Stimulated activated CD4-positive, alpha-beta T cell treated with anti-CD3 and anti-CD28 coated beads, Interleukin-2, amount 100 ng/mL, for 24 hours (primary cell): ENCODE results near the gene C12orf42.

Source experiments
- DNase-seq, 2 donors: peaks; one replicate each; pipeline ENCODE4 v3.0.0-alpha.2; 2020

Gene C12orf42

DNA sequence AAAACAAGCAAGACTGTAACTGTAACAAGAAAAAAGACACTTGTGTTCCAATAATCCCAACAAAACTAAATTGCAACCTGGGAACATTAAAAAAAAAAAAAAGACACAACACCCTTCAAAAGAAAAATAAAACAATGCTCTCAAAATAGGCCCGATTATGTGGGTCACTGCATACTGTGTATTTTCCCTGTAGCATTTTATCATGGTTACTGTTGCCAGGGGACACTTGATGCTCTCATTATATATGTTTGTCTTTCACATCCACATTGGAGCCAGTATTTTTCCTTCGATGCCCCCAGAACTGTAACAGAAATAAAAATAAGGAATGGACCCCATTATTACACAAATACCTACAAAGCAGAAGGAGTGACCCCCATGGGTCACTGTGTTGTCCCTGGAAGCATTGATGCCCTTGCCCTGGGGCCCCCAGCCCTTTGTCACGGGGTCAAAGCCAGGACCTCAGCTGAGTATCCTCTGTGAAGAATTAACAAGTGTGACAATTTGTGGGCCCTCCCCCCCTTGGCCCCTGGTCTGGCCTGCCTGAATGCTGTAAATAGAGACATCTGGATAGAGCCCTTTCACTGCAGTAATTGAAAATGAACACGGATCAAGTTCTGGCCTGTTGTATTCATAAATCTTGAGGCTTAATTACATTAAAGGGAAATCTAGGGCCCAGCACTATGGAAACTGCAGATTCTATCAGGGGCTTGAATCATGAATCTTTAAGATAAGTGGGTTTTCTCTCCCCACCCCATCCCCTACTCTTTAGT is 72.8 kb downstream of the C12orf42 start:
- no peak for DNase-seq

GRCh38 chr12:103422328-103422727 is 73.4 kb downstream of the C12orf42 start:
- DNase-seq, result no peak

- no peak for DNase-seq
Measured at GRCh38 chr12:103421402-103421801, 74.4 kb downstream of the C12orf42 start.

- DNase-seq, result no peak
Measured at GRCh38 chr12:103415681-103416080, 80.1 kb downstream of the C12orf42 start.

DNA sequence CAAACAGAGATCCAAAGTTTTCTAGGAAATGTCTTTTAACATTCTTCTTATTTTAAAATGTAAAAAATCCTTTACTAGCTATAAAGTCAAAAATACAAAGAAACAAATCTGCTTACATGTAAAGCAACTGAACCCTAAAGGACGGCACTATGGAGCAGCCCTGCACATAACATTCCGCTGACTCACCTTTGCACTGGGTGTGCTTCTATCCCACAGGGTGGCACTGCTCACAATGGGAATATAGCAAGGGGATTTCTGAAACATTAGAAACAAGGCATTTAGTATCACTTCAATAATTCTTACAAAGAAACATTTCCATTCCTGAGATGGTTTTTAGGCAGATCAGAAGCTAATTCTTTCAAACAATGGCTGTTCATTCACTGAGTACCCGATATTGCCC is 94.3 kb downstream of the C12orf42 start:
- peak in 1 of 2 donors; percentile 7 for DNase-seq

- DNase-seq, result no peak
Measured at GRCh38 chr12:103399986-103400385, 95.8 kb downstream of the C12orf42 start.

- DNase-seq, result no peak
Measured at GRCh38 chr12:103397536-103397935, 98.2 kb downstream of the C12orf42 start.

DNA sequence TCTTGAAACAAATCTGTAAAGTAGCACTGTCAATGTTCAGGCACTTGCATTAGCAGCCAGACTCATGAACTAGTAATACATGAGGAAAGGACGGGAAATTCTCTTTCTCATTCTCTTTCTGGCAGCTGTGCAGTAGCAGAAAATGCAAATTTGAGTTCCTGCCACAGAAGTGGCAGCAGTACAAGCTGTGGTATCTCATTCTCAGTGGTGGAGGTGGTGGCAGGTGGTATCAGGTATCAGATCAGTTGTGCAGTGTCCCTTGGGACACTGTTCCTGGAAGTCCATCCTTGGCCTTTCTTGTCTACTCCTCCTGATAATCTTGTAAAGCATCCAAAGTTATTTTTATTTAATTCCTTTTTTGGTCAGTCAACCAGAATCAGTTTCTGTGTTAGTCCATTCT is 103.0 kb downstream of the C12orf42 start:
- DNase-seq, result no peak

DNA sequence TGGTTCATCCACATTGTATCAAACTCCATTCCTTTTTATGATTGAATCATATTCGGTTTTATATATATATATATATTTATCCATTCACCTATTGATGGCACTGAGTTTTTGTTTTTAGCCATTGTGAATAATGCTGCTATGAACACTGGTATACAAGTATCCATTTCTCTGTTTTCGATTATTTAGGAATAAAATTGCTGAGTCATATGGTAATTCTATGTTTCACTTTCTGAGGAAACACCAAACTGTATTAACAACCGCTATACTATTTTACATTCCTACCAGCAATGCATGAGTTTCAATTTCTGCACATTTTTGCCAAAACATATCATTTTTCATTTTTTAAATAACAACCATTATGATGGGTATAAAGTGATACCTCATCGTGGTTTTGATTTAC is 104.7 kb downstream of the C12orf42 start:
- no peak for DNase-seq

DNA sequence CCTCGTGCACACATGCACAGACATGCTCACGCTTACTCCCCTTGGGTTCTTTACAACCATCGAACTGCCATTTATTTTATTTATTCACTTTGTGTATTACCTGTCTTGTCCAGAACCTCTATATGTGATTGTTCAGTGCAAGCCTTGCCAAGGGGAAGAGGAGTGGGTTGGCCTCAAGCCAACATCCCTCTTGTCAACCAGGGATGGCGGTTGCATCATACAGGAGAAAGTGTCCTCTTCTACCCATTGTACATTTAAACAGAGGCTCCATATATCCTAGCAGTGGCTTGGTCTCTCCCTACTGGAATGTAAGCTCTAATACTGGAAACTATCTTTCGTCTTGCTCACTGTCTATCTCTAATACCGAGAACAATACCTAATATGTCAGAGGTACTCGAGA is 108.4 kb downstream of the C12orf42 start:
- DNase-seq, result no peak

DNA sequence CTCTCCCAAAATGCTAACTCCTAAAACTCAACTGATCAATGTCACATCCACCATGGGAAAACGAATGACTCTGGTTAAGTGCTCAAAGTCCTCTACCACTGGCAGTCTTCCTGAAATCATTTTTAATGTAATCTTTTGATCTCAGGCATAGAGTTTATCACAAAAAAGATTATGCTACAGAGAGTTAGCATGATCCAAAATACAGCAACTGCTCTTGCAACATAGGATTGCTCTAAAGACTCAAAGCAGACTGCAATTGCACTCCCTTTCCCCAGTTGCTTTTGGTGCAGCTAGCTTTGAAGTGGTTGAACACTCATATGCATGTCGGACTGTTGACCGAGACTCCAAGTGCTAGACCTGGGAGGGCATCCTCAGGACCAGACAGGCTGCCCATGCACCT is 109.3 kb downstream of the C12orf42 start:
- no peak for DNase-seq

DNA sequence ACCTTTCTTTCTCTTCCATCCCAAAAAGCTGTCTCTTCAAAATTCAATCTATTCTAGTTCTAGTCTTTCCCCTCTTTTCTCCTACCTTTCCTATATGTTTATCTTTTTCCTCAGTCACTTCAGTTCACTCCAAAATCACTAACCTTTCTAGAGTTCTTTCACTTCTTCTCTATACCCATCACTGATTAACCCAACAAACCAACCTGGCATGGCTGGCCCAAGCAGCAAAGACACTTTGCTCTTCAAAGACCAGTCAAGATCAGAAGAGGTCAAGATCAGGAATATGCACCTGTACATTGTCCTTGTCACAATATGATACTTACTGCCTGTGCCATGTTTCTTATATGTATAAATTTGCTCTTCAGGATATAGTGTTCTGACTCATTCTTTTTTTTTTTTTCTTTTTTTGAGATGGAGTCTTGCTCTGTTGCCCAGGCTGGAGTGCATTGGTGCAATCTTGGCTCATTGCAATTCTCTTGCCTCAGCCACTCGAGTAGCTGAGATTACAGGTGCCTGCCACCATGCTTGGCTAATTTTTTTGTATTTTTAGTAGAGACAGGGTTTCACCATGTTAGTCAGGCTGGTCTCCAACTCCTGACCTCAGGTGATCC is 112.9 kb downstream of the C12orf42 start:
- no peak for DNase-seq

DNA sequence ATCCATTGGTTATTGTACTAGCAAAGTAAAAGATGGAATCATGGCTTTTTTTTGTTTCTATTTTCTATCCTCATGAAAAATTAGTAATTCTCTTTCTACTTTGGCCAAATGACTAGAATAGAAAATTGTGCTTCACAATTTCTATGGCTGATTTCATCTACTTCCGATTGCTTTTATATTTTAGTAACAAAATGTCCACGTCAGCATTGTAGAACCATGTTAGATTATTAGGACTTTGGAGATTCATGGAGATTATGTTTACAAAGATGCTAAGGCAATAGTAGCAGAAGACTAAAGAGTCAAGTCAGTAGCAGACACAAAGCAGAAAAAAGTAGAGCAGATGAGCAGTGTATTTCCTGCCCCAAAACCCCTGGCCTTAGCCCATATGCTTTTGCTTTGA is 113.6 kb downstream of the C12orf42 start:
- no peak for DNase-seq

DNA sequence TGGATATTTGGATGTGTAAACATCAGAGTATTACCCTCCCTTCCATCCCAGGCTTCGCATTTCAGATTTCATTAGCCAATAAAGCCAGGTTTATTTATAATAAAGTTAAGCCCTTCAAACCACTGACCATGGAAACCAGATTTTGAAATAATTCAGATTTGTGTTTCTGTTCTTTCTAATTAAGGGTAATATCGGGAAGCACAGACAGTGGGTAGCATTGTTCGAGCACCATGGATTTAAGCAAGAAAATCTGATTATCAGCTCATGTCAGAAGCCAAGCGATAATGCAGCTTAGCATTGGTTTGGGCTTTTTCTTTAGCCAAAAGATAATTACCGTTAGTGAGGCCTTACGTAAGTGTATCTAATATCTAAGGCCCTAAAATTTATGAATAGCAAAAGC is 116.1 kb downstream of the C12orf42 start:
- DNase-seq, result no peak

- DNase-seq, result no peak
Measured at GRCh38 chr12:103373088-103373523, 122.7 kb downstream of the C12orf42 start.

DNA sequence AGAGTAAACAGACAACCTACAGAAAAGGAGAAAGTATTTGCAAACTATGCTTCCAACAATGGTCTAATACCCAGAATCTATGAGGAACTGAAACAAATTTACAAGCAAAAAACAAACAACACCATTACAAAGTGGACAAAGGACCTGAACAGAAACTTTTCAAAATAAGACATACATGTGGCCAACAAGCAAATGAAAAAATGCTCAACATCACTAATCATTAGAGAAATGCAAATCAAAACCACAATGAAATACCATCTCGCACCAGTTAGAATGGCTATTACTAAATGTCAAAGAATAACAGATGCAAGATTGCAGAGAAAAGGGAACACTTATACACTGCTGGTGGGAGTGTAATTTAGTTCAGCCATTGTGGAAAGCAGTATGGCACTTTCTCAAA is 125.8 kb downstream of the C12orf42 start:
- no peak for DNase-seq

GRCh38 chr12:103368167-103368566 is 127.6 kb downstream of the C12orf42 start:
- no peak for DNase-seq

DNA sequence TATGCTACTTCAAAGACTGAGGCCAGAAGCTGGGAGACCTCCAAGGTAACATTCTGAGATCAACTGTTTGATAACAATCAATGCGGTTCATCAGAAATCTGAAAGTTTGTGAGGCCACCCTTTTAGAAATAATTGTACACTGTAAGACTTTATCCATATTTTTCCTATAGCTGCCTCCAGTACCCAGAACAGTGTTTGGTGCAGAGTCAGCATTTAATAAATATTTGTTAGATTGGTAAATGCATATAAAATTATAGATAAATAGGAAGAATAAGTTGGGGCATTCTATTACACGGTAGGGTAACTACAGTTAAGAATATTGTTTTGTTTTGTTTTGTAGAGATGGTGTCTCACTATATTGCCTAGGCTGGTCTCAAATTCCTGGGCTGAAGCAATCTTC is 141.4 kb downstream of the C12orf42 start:
- no peak for DNase-seq

GRCh38 chr12:103353913-103354312 is 141.9 kb downstream of the C12orf42 start:
- DNase-seq, result no peak

- no peak for DNase-seq
Measured at GRCh38 chr12:103350116-103350515, 145.7 kb downstream of the C12orf42 start.

GRCh38 chr12:103348935-103349334 is 146.8 kb downstream of the C12orf42 start:
- DNase-seq, result no peak

DNA sequence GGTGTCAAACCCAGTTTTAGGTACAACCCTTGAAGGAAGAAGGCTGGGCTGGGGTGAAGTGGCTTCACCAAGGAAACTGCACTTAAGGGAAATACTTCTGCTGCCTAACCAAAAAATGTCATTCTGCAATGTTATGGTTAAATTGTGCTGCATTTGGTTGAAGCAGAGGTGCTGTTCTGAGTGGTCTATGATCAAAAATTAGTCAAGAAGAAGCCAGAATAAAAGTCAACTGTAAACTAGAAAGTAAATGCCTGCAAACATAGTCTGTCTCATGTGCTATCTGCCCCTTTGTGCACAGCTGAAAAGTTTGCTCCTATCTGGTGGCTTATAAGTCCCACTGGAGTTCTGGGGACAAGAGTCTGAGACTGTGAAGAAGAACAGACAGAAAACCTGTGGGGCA is 158.8 kb downstream of the C12orf42 start:
- DNase-seq, result no peak

DNA sequence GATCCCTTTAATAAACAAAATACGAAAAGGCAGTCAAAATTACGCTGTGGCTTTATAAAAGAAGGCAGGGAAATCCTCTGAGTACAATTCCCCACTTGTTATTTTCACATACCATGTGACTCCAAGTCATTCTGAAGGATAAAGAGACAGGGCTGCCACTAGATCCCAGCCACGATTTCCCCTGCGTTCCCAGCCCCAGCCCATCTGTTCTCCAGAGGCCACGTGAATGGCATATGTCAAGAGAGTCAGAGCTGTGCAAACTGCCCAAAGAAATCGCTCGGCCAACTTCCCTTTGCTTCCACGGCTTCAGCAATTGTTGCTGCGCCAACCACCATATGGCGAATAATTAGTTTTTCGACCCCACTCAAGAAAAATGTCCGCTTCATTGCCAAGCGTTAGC is 161.3 kb downstream of the C12orf42 start:
- DNase-seq, result no peak

GRCh38 chr12:103333676-103334075 is 162.1 kb downstream of the C12orf42 start:
- no peak for DNase-seq

GRCh38 chr12:103331643-103332042 is 164.1 kb downstream of the C12orf42 start:
- DNase-seq, result no peak
